Neural progenitor cell (in vitro differentiated cells): ENCODE measurements around the gene BAG5. TPM values are rescaled to one million over a fixed set of nuclear protein-coding genes. Genes with fewer than 3 reads are reported as not detected.

Source experiments
- DNase-seq: peaks from one replicate; pipeline ENCODE4 v3.0.0-alpha.2; 2016; ENCODE audit warnings: low spot score
- H2AFZ ChIP-seq: fragments of 200-600 bp; sonication (generic); replicated peaks from 2 replicates; pipeline ENCODE4 v1.6.1; 2016; ENCODE audit warnings: antibody characterized with exemption
- H3F3A ChIP-seq: fragments of 200-600 bp; sonication (generic); 2 replicates; pipeline ENCODE4 v1.6.1; 2016; ENCODE audit warnings: antibody characterized with exemption, low read depth
- H3K27ac ChIP-seq: fragments of 200-600 bp; sonication (generic); 2 replicates; pipeline ENCODE4 v1.5.1; 2016; ENCODE audit warnings: mild to moderate bottlenecking
- H3K27me3 ChIP-seq: fragments of 200-600 bp; sonication (generic); 2 replicates; pipeline ENCODE4 v1.6.1; 2016; ENCODE audit warnings: mild to moderate bottlenecking, moderate library complexity
- H3K36me3 ChIP-seq: fragments of 200-600 bp; sonication (generic); 2 replicates; pipeline ENCODE4 v1.5.1; 2016
- H3K4me1 ChIP-seq: fragments of 200-600 bp; sonication (generic); 2 replicates; pipeline ENCODE4 v1.6.1; 2016; ENCODE audit warnings: mixed run types
- H3K4me2 ChIP-seq: fragments of 200-600 bp; sonication (generic); 2 replicates; pipeline ENCODE4 v1.6.1; 2016
- H3K4me3 ChIP-seq: fragments of 200-600 bp; sonication (generic); 2 replicates; pipeline ENCODE4 v1.5.1; 2016
- H3K79me2 ChIP-seq: fragments of 200-600 bp; sonication (generic); 2 replicates; pipeline ENCODE4 v1.6.1; 2016; ENCODE audit warnings: low read depth
- H3K9ac ChIP-seq: fragments of 200-600 bp; sonication (generic); 2 replicates; pipeline ENCODE4 v1.6.1; 2016
- H3K9me3 ChIP-seq: fragments of 200-600 bp; sonication (generic); 2 replicates; pipeline ENCODE4 v1.5.1; 2016; ENCODE audit warnings: low read depth
- H4K20me1 ChIP-seq: fragments of 200-600 bp; sonication (generic); 2 replicates; pipeline ENCODE4 v1.6.1; 2016; ENCODE audit warnings: low read depth
- H3K27ac Mint-ChIP-seq: 3 replicates; pipeline ENCODE4 v1.8.0; 2021; ENCODE audit warnings: mixed read lengths
- H3K27me3 Mint-ChIP-seq: 2 replicates; pipeline ENCODE4 v1.8.0; 2022; ENCODE audit warnings: low read depth, mild to moderate bottlenecking, inconsistent platforms, moderate library complexity, mixed read lengths; ENCODE audit not compliant: insufficient read depth
- H3K36me3 Mint-ChIP-seq: 3 replicates; pipeline ENCODE4 v1.8.0; 2021; ENCODE audit warnings: mixed read lengths
- H3K4me1 Mint-ChIP-seq: 3 replicates; pipeline ENCODE4 v1.8.0; 2021; ENCODE audit warnings: mixed read lengths
- H3K4me3 Mint-ChIP-seq: 3 replicates; pipeline ENCODE4 v1.8.0; 2021; ENCODE audit warnings: mild to moderate bottlenecking, moderate library complexity, mixed read lengths
- H3K9me3 Mint-ChIP-seq: 3 replicates; pipeline ENCODE4 v1.8.0; 2020; ENCODE audit warnings: mixed read lengths
- CTCF ChIP-seq: fragments of 200-600 bp; sonication (generic); IDR thresholded peaks from 2 replicates; pipeline ENCODE4 v1.5.1; 2017; ENCODE audit warnings: antibody characterized with exemption, mild to moderate bottlenecking
- EZH2 ChIP-seq: fragments of 200-600 bp; sonication (generic); IDR thresholded peaks from 2 replicates; pipeline ENCODE4 v1.6.1; 2017; ENCODE audit warnings: antibody characterized with exemption, mild to moderate bottlenecking, moderate library complexity
- EZH2phosphoT487 ChIP-seq: fragments of 200-600 bp; sonication (generic); IDR thresholded peaks from 2 replicates; pipeline ENCODE4 v1.6.1; 2017; ENCODE audit warnings: antibody characterized with exemption
- total RNA-seq: library from RNA; depleted of rRNA; stranded (reverse); fragments of >200 nt; gene quantifications from 2 replicates; pipeline ENCODE4 v1.2.3, GENCODE V29; 2015; ENCODE audit warnings: low replicate concordance

Gene BAG5
- total RNA-seq, 1 donor from 2014 or later, result 59.9 TPM

GRCh38 chr14:103539056-103539825 is 23.2 kb downstream of the BAG5 start:
- H3K9me3 ChIP-seq, result no peaks in the 10 kb centered on the region
- Mint-ChIP-seq H3K4me3 (no peak overlapping the region), H3K27ac (peak overlapping the region; percentile 63), H3K9me3 (no peaks in the 10 kb centered on the region), H3K36me3 (peaks cover 2% of the 10 kb centered on the region), H3K4me1 (peaks cover 25% of the 10 kb centered on the region), H3K27me3 (peaks cover 4% of the 10 kb centered on the region)
- no peaks in the 10 kb centered on the region for H3K79me2 ChIP-seq
- H3K36me3 ChIP-seq, result no peaks in the 10 kb centered on the region
- no peak overlapping the region for H2AFZ ChIP-seq
- H3K9ac ChIP-seq, result no peak overlapping the region
- peaks cover 39% of the 10 kb centered on the region for H3K4me1 ChIP-seq
- TF ChIP-seq EZH2 (no peak), CTCF (no peak), EZH2phosphoT487 (no peak)
- H3K27ac ChIP-seq, result no peak overlapping the region
- no peaks in the 10 kb centered on the region for H4K20me1 ChIP-seq
- no peak for DNase-seq
- H3K4me3 ChIP-seq, result no peak overlapping the region
- H3K27me3 ChIP-seq, result no peaks in the 10 kb centered on the region
- H3F3A ChIP-seq, result peaks cover 7% of the 10 kb centered on the region
- no peak overlapping the region for H3K4me2 ChIP-seq

- no peaks in the 10 kb centered on the region for H3K36me3 ChIP-seq
- no peak for DNase-seq
- H3K4me1 ChIP-seq, result peaks cover 31% of the 10 kb centered on the region
These were observed 24.0 kb downstream of the BAG5 start for GRCh38 chr14:103538291-103539055.

More at GRCh38 chr14:103538291-103539055, 24.0 kb downstream of the BAG5 start:
- peaks cover 25% of the 10 kb centered on the region for H3K4me1 Mint-ChIP-seq
- Histone ChIP-seq H3K27me3 (no peaks in the 10 kb centered on the region), H3K4me3 (no peak overlapping the region), H3F3A (peaks cover 7% of the 10 kb centered on the region), H3K9ac (no peak overlapping the region), H2AFZ (no peak overlapping the region), H3K27ac (no peak overlapping the region), H3K4me2 (no peak overlapping the region), H3K9me3 (no peaks in the 10 kb centered on the region), H3K79me2 (no peaks in the 10 kb centered on the region), H4K20me1 (no peaks in the 10 kb centered on the region)
- TF ChIP-seq EZH2 (no peak), EZH2phosphoT487 (no peak), CTCF (no peak)
- no peaks in the 10 kb centered on the region for H3K9me3 Mint-ChIP-seq
- peaks cover 2% of the 10 kb centered on the region for H3K36me3 Mint-ChIP-seq
- peaks cover 4% of the 10 kb centered on the region for H3K27me3 Mint-ChIP-seq
- H3K4me3 Mint-ChIP-seq, result no peak overlapping the region
- H3K27ac Mint-ChIP-seq, result peak overlapping the region; percentile 63
